GM12878 (cell line): ENCODE measurements around the gene TCF12. TPM values are rescaled to one million over a fixed set of nuclear protein-coding genes. Genes with fewer than 3 reads are reported as not detected.

Experiments used
- ATAC-seq: fragments of 200-7000 bp; cut with Tn5 transposase; 3 replicates; pipeline ENCODE4 v1.9.1; 2020; ENCODE audit warnings: mild to moderate bottlenecking, moderate library complexity
- BruUV-seq: library from RNA; stranded (reverse); fragments of 400-500 nt; replicated peaks from 2 replicates; lab custom pipeline; 2021; lab: Mats Ljungman, UMichigan
- CTCF ChIA-PET: fragments of 300-600 bp; sonication (Branson Sonifier 250); formaldehyde crosslinking; extraction: SDS; loops from one replicate; lab custom pipeline; 2021; ENCODE audit warnings: inconsistent platforms; lab: Yijun Ruan, JAX
- POLR2A ChIA-PET: fragments of 350-600 bp; formaldehyde crosslinking; extraction: SDS; loops from one replicate; lab custom pipeline; 2021; ENCODE audit warnings: inconsistent platforms; lab: Charles Lee
- RAD21 ChIA-PET: fragments of 300-600 bp; sonication (Branson Sonifier 250); formaldehyde crosslinking; loops from one replicate; lab custom pipeline; 2023; ENCODE audit warnings: antibody characterized with exemption; ENCODE audit not compliant: unreplicated experiment; lab: Charles Lee
- SMC1A ChIA-PET: fragments of 300-600 bp; sonication (Branson Sonifier 250); formaldehyde crosslinking; loops from one replicate; lab custom pipeline; 2023; ENCODE audit not compliant: unreplicated experiment, uncharacterized antibody; lab: Charles Lee
- DNase-seq: peaks from one replicate; pipeline ENCODE4 v3.0.0-alpha.2; 2011; ENCODE audit warnings: low read depth, low spot score
- FAIRE-seq: peaks from 3 replicates; lab custom pipeline; 2011; peaks lifted over from hg19 to GRCh38; lab: Jason Lieb, UNC
- H2AFZ ChIP-seq: 2 replicates; pipeline ENCODE4 v1.6.0; 2011; ENCODE audit warnings: low read depth, low read length, control low read depth; ENCODE audit not compliant: control insufficient read depth
- H3K27ac ChIP-seq: 2 replicates; pipeline ENCODE4 v1.5.1; 2011; ENCODE audit warnings: control low read depth; ENCODE audit not compliant: control insufficient read depth, insufficient read depth
- H3K27me3 ChIP-seq, 2 experiments: replicated peaks in 1 of 2; 2 replicates each; pipeline versions ENCODE4 v1.6.0 to v1.6.1; 2011; ENCODE audit warnings: low read length in 1 of 2; ENCODE audit not compliant: control insufficient read depth in 2 of 2, insufficient read depth in 2 of 2
- H3K36me3 ChIP-seq, 2 experiments: 2 replicates each; pipeline ENCODE4 v1.5.1; 2011; ENCODE audit warnings: low read length in 1 of 2; ENCODE audit not compliant: control insufficient read depth in 2 of 2, insufficient read depth in 2 of 2
- H3K4me1 ChIP-seq: 2 replicates; pipeline ENCODE4 v1.6.1; 2011; ENCODE audit warnings: mild to moderate bottlenecking, low read length, moderate library complexity, mixed read lengths; ENCODE audit not compliant: control insufficient read depth, insufficient read depth
- H3K4me2 ChIP-seq: 2 replicates; pipeline ENCODE4 v1.6.0; 2011; ENCODE audit warnings: control low read depth; ENCODE audit not compliant: control insufficient read depth, insufficient read depth
- H3K4me3 ChIP-seq: fragments of 200-600 bp; sonication (generic); 2 replicates; pipeline ENCODE4 v1.5.1; 2016
- H3K79me2 ChIP-seq: 2 replicates; pipeline ENCODE4 v1.6.0; 2011; ENCODE audit warnings: low read length; ENCODE audit not compliant: control insufficient read depth, insufficient read depth
- H3K9ac ChIP-seq: 2 replicates; pipeline ENCODE4 v1.8.0; 2011; ENCODE audit warnings: low read length, control low read depth, mixed read lengths; ENCODE audit not compliant: control insufficient read depth, insufficient read depth
- H3K9me3 ChIP-seq: replicated peaks from 3 replicates; pipeline ENCODE4 v1.5.1; 2011; ENCODE audit warnings: mild to moderate bottlenecking, low read length; ENCODE audit not compliant: control insufficient read depth, insufficient read depth
- H4K20me1 ChIP-seq: 2 replicates; pipeline ENCODE4 v1.6.0; 2011; ENCODE audit not compliant: control insufficient read depth, insufficient read depth
- CEBPZ ChIP-seq: fragments of 150-350 bp; IDR thresholded peaks from 2 replicates; pipeline ENCODE4 v1.6.1; 2016; ENCODE audit warnings: low read depth, low read length
- E2F4 ChIP-seq: IDR thresholded peaks from 2 replicates; pipeline ENCODE4 v1.6.1; 2012; ENCODE audit warnings: low read depth, low read length, improper control_type of control experiment
- KLF5 ChIP-seq: fragments of 450-650 bp; IDR thresholded peaks from 2 replicates; pipeline ENCODE4 v1.6.1; 2014; ENCODE audit warnings: mild to moderate bottlenecking; ENCODE audit not compliant: partially characterized antibody
- NFXL1 ChIP-seq: fragments of 450-650 bp; IDR thresholded peaks from 2 replicates; pipeline ENCODE4 v1.6.1; 2017; ENCODE audit warnings: antibody characterized with exemption, mild to moderate bottlenecking, borderline replicate concordance
- SKIL ChIP-seq: fragments of 450-650 bp; IDR thresholded peaks from 2 replicates; pipeline ENCODE4 v1.6.1; 2017; ENCODE audit warnings: mild to moderate bottlenecking, low read depth, inconsistent platforms; ENCODE audit not compliant: poor library complexity, severe bottlenecking
- TCF3 ChIP-seq: IDR thresholded peaks from 2 replicates; pipeline ENCODE4 v1.6.1; 2012; ENCODE audit warnings: low read depth, mild to moderate bottlenecking, low read length, borderline replicate concordance; ENCODE audit not compliant: insufficient read depth
- ZNF207 ChIP-seq: fragments of 450-650 bp; IDR thresholded peaks from 2 replicates; pipeline ENCODE4 v1.6.1; 2014; ENCODE audit warnings: antibody characterized with exemption, mild to moderate bottlenecking, borderline replicate concordance
- ZSCAN29 ChIP-seq: fragments of 450-650 bp; IDR thresholded peaks from 2 replicates; pipeline ENCODE4 v1.6.1; 2017; ENCODE audit warnings: mild to moderate bottlenecking, moderate library complexity
- WGBS: methylation state at CpG from one replicate; pipeline ENCODE4 v1.1.6; 2016; ENCODE audit warnings: low lambda C conversion rate; ENCODE audit not compliant: insufficient replicate concordance, insufficient coverage; ENCODE audit errors: missing lambda C conversion rate; 5-methylcytosine and 5-hydroxymethylcytosine counted together
- in situ Hi-C: fragments of 300-500 bp; cut with MboI; formaldehyde crosslinking; loops from 9 replicates; pipeline ENCODE4 v1.14.3; 2018; ENCODE audit warnings: mixed read lengths
- intact Hi-C: fragments of 100-400 bp; cut with micrococcal nuclease; formaldehyde crosslinking; loops from one replicate; pipeline ENCODE4 v1.14.2; 2022; ENCODE audit not compliant: unreplicated experiment
- polyA plus RNA-seq, 11 experiments: library from polyadenylated mRNA; depleted of rRNA in 4 of 11; unstranded in 6 of 11; stranded (reverse) in 5 of 11; fragments of >200 nt; fragmentation: Nextera tagmentation in 4 of 11; fragmentation: Illumina TruSeq in 1 of 11; extraction: Ambion mirVana in 4 of 11; extraction: Trizol in 1 of 11; gene quantifications; 1 replicate in 1 of 11; 2 replicates in 10 of 11; pipeline versions ENCODE4 v1.2.1 to v1.2.3, GENCODE V29; 2011 to 2016; ENCODE audit warnings: inconsistent platforms in 2 of 11, missing spikeins in 2 of 11, low read depth in 1 of 11
- total RNA-seq, 4 experiments: library from RNA; depleted of rRNA in 3 of 4; stranded (reverse); fragments of >200 nt in 3 of 4; fragmentation: Illumina TruSeq in 1 of 4; extraction: Trizol in 1 of 4; gene quantifications; 2 replicates each; pipeline versions ENCODE4 v1.2.1 to v1.2.3, GENCODE V29; 2013 to 2021
- TF ChIP-seq, protein P1 (sequence below): fragments of 450-650 bp; formaldehyde crosslinking; IDR thresholded peaks from 2 replicates; pipeline ENCODE4 v1.4.0; 2022; ENCODE audit warnings: mild to moderate bottlenecking, moderate library complexity
- TF ChIP-seq, protein P2 (sequence below), 3 experiments: IDR thresholded peaks in 2 of 3; conservative IDR thresholded peaks in 1 of 3; 2 replicates each; pipeline ENCODE4 v1.5.1; 2011; ENCODE audit warnings: low read depth in 3 of 3, low read length in 3 of 3, mild to moderate bottlenecking in 3 of 3, control low read depth in 2 of 3, moderate library complexity in 2 of 3, inconsistent platforms in 1 of 3, mixed read lengths in 1 of 3; ENCODE audit not compliant: control insufficient read depth in 2 of 3, insufficient read depth in 1 of 3; ENCODE audit errors: extremely low read depth in 1 of 3

Gene TCF12
- total and polyA plus RNA-seq, 10 of the 15 experiments (the other 5 are each of a cell fraction or from before 2014, with no cell fraction given), result 8.2 to 70.9 (median 49.5) TPM

DNA sequence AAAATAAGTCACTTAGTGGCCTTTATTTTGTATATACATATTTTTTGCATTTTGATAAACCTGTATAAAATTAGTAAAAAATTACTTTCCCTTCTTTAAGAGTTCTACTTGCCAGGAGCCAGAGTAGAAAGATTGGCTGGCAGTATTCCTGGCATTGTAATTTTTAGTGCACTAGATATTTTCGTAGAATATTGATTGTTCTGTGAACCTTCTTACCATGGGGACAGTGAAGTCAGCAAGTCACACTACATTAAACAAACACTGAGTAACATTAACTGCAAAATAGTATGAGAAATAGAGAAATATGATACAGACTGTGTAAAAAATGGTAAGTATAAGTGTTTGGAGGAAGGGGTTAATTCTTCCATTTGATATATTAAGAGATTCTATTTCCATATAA, 26.0 kb downstream of the TCF12 start (continued):
- TF ChIP-seq, protein P1, sequence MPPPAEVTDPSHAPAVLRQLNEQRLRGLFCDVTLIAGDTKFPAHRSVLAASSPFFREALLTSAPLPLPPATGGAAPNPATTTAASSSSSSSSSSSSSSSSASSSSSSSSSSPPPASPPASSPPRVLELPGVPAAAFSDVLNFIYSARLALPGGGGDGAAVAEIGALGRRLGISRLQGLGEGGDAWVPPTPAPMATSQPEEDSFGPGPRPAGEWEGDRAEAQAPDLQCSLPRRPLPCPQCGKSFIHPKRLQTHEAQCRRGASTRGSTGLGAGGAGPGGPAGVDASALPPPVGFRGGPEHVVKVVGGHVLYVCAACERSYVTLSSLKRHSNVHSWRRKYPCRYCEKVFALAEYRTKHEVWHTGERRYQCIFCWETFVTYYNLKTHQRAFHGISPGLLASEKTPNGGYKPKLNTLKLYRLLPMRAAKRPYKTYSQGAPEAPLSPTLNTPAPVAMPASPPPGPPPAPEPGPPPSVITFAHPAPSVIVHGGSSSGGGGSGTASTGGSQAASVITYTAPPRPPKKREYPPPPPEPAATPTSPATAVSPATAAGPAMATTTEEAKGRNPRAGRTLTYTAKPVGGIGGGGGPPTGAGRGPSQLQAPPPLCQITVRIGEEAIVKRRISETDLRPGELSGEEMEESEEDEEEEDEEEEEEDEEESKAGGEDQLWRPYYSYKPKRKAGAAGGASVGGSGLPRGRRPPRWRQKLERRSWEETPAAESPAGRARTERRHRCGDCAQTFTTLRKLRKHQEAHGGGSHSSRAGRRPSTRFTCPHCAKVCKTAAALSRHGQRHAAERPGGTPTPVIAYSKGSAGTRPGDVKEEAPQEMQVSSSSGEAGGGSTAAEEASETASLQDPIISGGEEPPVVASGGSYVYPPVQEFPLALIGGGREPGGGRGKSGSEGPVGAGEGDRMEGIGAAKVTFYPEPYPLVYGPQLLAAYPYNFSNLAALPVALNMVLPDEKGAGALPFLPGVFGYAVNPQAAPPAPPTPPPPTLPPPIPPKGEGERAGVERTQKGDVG (CRISPR knock-in tag), result no peak
- TF ChIP-seq, protein P2, sequence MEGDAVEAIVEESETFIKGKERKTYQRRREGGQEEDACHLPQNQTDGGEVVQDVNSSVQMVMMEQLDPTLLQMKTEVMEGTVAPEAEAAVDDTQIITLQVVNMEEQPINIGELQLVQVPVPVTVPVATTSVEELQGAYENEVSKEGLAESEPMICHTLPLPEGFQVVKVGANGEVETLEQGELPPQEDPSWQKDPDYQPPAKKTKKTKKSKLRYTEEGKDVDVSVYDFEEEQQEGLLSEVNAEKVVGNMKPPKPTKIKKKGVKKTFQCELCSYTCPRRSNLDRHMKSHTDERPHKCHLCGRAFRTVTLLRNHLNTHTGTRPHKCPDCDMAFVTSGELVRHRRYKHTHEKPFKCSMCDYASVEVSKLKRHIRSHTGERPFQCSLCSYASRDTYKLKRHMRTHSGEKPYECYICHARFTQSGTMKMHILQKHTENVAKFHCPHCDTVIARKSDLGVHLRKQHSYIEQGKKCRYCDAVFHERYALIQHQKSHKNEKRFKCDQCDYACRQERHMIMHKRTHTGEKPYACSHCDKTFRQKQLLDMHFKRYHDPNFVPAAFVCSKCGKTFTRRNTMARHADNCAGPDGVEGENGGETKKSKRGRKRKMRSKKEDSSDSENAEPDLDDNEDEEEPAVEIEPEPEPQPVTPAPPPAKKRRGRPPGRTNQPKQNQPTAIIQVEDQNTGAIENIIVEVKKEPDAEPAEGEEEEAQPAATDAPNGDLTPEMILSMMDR (IDR thresholded peaks at IDR 0.05 in 2 of 3, conservative IDR thresholded peaks at IDR 0.05 in 1 of 3; ENCODE audit: control insufficient read depth in 2 of 3, extremely low read depth in 1 of 3, insufficient read depth in 1 of 3, low read depth in 3 of 3, low read length in 3 of 3), result no peak

- DNase-seq (no peak), ATAC-seq (no peak), FAIRE-seq (no peak)
- ChIA-PET RAD21 (no interaction called here), SMC1A (no interaction called here), CTCF (no interaction called here), POLR2A (no interaction called here)
- no TSS peak for BruUV-seq
- H3K27me3 ChIP-seq, result no peaks in the 10 kb centered on the region
- H3K9ac ChIP-seq, result no peak overlapping the region
- peaks cover 29% of the 10 kb centered on the region for H3K79me2 ChIP-seq
- no peak overlapping the region for H3K4me2 ChIP-seq
- TF ChIP-seq SKIL (no peak), KLF5 (no peak), CEBPZ (no peak), ZNF207 (no peak), ZSCAN29 (no peak), NFXL1 (no peak), E2F4 (no peak), TCF3 (no peak)
- H3K4me3 ChIP-seq, result no peak overlapping the region
- 94% methylated on average over 3 of the region's 3 CpGs for WGBS
- H3K36me3 ChIP-seq, result no peaks in the 10 kb centered on the region; a peak in 1 of 4 replicates
- peaks cover 9% of the 10 kb centered on the region for H3K4me1 ChIP-seq
- in situ Hi-C loops (no loop called here), intact Hi-C loops (no loop called here)
- H4K20me1 ChIP-seq, result no peaks in the 10 kb centered on the region
- no peak overlapping the region for H2AFZ ChIP-seq
- H3K9me3 ChIP-seq, result peaks cover 3% of the 10 kb centered on the region
- H3K27ac ChIP-seq, result no peak overlapping the region
These were observed 27.7 kb downstream of the TCF12 start for GRCh38 chr15:56946150-56946549.
